Kasumi-1 (cell line): ENCODE data around the gene TANGO2.
A peak's percentile ranks its signal among the peaks of the same experiment; 100 is the strongest.

ENCODE experiments used
- DNase-seq, 2 experiments: peaks; one replicate each; lab custom pipeline; 2025; lab: John Stamatoyannopoulos, UW

The TANGO2 gene

GRCh38 chr22:20013382-20013871 is 7.5 kb upstream of the TANGO2 start:
- DNase-seq = peak; percentile 11 to 35

- no peak for DNase-seq
Observed at GRCh38 chr22:20014526-20015186, 6.3 kb upstream of the TANGO2 start.

- DNase-seq = no peak
Observed at GRCh38 chr22:20015187-20015625, 5.7 kb upstream of the TANGO2 start.

GRCh38 chr22:20015971-20016733 is 4.8 kb upstream of the TANGO2 start:
- DNase-seq = peak; percentile 22 to 31

GRCh38 chr22:20016734-20017621 is 3.9 kb upstream of the TANGO2 start, which contains the start of gene ARVCF:
ARVCF (minus strand) TSS chr22:20016823; CDS start chr22:19990794, 26,029 bp downstream.
- peak; percentile 71 to 72 for DNase-seq

GRCh38 chr22:20017622-20017958 is 3.3 kb upstream of the TANGO2 start:
- no peak for DNase-seq

GRCh38 chr22:20018001-20018400 is 2.9 kb upstream of the TANGO2 start:
- DNase-seq = no peak

GRCh38 chr22:20019661-20020532 is 1.0 kb upstream of the TANGO2 start:
- DNase-seq = no peak

- no peak for DNase-seq
Observed at GRCh38 chr22:20021196-20022181, 579 bp downstream of the TANGO2 start.

GRCh38 chr22:20022231-20022977 is 1.5 kb downstream of the TANGO2 start:
- no peak for DNase-seq

GRCh38 chr22:20022978-20023613 is 2.2 kb downstream of the TANGO2 start:
- DNase-seq = peak; percentile 45 to 56

GRCh38 chr22:20024225-20024624 is 3.3 kb downstream of the TANGO2 start:
- DNase-seq = no peak

GRCh38 chr22:20024650-20025397 is 3.9 kb downstream of the TANGO2 start:
- no peak for DNase-seq

GRCh38 chr22:20025401-20026203 is 4.7 kb downstream of the TANGO2 start:
- DNase-seq = no peak

GRCh38 chr22:20026204-20026908 is 5.4 kb downstream of the TANGO2 start:
- DNase-seq = no peak

GRCh38 chr22:20026996-20027601 is 6.2 kb downstream of the TANGO2 start:
- DNase-seq = no peak
